GM12891 (cell line): ENCODE measurements around the gene GADD45B.

ENCODE experiments used
- DNase-seq: peaks from one replicate; pipeline ENCODE4 v3.0.0; 2011; ENCODE audit warnings: low spot score; ENCODE audit not compliant: insufficient read length
- FAIRE-seq: peaks from 2 replicates; lab custom pipeline; 2011; peaks lifted over from hg19 to GRCh38; lab: Jason Lieb, UNC
- PAX5 ChIP-seq: IDR thresholded peaks from 2 replicates; pipeline ENCODE4 v1.6.1; 2011; ENCODE audit warnings: low read length, moderate library complexity, mild to moderate bottlenecking; ENCODE audit not compliant: insufficient read depth, severe bottlenecking
- POLR2A ChIP-seq: IDR thresholded peaks from 2 replicates; pipeline ENCODE4 v1.6.1; 2011; ENCODE audit warnings: low read depth, low read length, control low read depth
- POLR2AphosphoS5 ChIP-seq: IDR thresholded peaks from 2 replicates; pipeline ENCODE4 v1.6.1; 2011; ENCODE audit warnings: low read depth, low read length, control low read depth
- POU2F2 ChIP-seq: IDR thresholded peaks from 2 replicates; pipeline ENCODE4 v1.6.1; 2011; ENCODE audit warnings: low read depth, mild to moderate bottlenecking, control low read depth, low read length, moderate library complexity
- SPI1 ChIP-seq: IDR thresholded peaks from 2 replicates; pipeline ENCODE4 v1.6.1; 2011; ENCODE audit warnings: low read depth, low read length, control low read depth
- TAF1 ChIP-seq: IDR thresholded peaks from 2 replicates; pipeline ENCODE4 v1.6.1; 2011; ENCODE audit warnings: low read depth, low read length, control low read depth

GADD45B gene

GRCh38 chr19:2527171-2527570 is 51.2 kb downstream of the GADD45B start:
- no peak for FAIRE-seq

DNA sequence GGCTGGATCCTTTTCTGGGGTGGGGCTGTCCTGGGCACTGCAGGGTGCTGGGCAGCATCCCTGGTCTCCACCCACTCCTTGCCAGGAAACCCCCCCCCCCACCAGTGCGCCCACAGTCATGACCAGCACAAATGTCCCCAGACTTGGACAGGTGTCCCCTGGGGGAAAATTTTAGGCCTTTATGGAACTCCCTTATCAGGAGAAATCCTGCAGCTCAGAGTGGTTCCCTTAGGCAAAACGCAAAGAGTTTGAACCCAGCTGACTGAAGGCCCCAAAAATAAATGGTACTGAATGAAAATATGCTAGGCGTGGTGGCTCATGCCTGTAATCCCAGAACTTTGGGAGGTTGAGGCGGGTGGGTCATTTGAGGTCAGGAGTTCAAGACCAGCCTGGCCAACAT is 51.8 kb downstream of the GADD45B start:
- no peak for DNase-seq
- TF ChIP-seq TAF1 (no peak), POLR2A (no peak), POU2F2 (no peak), SPI1 (no peak), PAX5 (no peak)
- no peak for FAIRE-seq

More at GRCh38 chr19:2527171-2527570, 51.2 kb downstream of the GADD45B start:
- no peak for DNase-seq
- no peak for TF ChIP-seq POLR2AphosphoS5
- no peak for TF ChIP-seq TAF1
